Stimulated activated naive B cell treated with anti-CD40 and anti-IgM and Interleukin-4, amounts not matched to agents 10 μg/mL and 1 μg/mL and 100 μg/mL, for 72 hours (primary cell): ENCODE measurements around the gene FGFRL1.

ENCODE experiments used
- ATAC-seq, 2 donors: fragments of 150-1000 bp; cut with Tn5 transposase; replicated peaks; 2 replicates each; pipeline ENCODE4 v1.10.0; 2021; ENCODE audit warnings: moderate library complexity in 1 of 2
- DNase-seq: peaks from one replicate; pipeline ENCODE4 v3.0.0; 2021
- H3K27ac Mint-ChIP-seq: one replicate; pipeline ENCODE4 v1.8.0; 2022; ENCODE audit warnings: mild to moderate bottlenecking, mixed read lengths
- H3K27me3 Mint-ChIP-seq, 2 donors: one replicate each; pipeline ENCODE4 v1.8.0; 2022; ENCODE audit warnings: mixed read lengths in 2 of 2
- H3K36me3 Mint-ChIP-seq, 2 donors: one replicate each; pipeline ENCODE4 v1.8.0; 2022; ENCODE audit warnings: mixed read lengths in 2 of 2, mild to moderate bottlenecking in 1 of 2
- H3K4me1 Mint-ChIP-seq, 2 donors: one replicate each; pipeline ENCODE4 v1.8.0; 2022; ENCODE audit warnings: mixed read lengths in 2 of 2, mild to moderate bottlenecking in 1 of 2
- H3K4me3 Mint-ChIP-seq, 2 donors: one replicate each; pipeline ENCODE4 v1.8.0; 2022; ENCODE audit warnings: mild to moderate bottlenecking in 2 of 2, mixed read lengths in 2 of 2, moderate library complexity in 1 of 2
- H3K9me3 Mint-ChIP-seq, 2 donors: one replicate each; pipeline ENCODE4 v1.8.0; 2022; ENCODE audit warnings: mixed read lengths in 2 of 2, mild to moderate bottlenecking in 1 of 2

Gene FGFRL1

DNA sequence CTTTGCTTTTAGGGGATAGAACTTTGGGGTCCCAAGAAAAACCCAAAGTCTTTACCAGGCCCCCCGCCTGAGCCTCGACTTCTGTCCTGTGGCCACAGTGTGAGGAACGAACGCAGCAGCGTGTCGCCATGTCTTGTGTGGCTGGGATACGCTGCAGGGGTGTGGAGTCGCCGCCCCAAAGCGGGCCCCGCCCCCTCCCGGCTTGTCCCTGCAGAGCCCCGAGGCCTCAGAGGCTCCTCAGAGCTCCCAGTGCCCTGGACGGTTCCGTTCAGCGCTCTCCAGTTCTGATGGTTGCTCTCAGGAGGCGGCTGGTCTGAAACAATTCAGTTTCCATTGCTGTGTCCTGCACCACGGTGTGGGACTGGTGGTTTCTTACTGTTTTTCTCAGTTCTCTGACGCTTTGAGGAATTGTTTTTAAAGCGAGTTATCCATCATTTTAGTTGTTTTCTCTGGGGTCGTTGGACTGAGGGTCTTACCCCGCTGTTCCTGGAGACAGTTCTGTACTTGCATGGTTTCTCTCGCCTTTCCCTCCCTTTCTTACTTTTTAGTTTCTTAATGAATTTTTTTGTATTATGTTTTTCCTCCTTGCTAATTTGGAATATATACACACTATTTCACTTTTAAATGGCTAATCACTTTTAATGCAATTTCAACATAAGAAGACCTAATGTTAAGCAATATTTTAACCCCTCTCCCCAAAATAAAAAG lies 26.1 kb upstream of the FGFRL1 start:
- Mint-ChIP-seq H3K27ac (no peak overlapping the region), H3K4me1 (peaks cover 4 to 25% of the 10 kb centered on the region in 2 donors), H3K27me3 (no peaks in the 10 kb centered on the region), H3K9me3 (no peaks in the 10 kb centered on the region), H3K4me3 (peak overlapping the region; percentile 57 to 77), H3K36me3 (peaks cover 0 to 4% of the 10 kb centered on the region in 2 donors)
- peak; percentile 62 to 66 for ATAC-seq
- DNase-seq, result peak; percentile 55

DNA sequence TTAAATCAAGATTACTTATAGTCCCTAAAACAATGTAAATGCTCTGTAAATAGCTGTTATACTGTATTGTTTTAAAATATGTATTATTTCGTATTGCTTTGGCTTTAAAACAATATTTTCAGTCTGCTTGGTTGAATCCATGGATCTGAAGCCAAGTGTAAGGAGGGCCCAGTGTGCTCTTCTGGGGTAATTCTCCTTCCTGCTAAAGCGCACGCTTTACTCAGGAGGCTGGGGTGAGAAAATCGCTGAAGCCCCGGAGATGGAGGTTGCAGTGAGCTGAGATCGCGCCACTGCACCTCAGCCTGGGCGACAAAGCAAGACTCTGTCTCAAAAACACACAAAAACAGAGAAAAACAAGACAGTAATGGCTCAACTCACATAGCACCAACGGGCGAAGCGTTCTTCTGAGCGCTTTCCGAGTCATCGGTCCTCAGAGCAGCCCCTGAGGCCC lies 25.0 kb upstream of the FGFRL1 start:
- H3K27me3 Mint-ChIP-seq, result no peaks in the 10 kb centered on the region
- peak overlapping the region; percentile 81 for H3K27ac Mint-ChIP-seq
- peak overlapping the region; percentile 89 to 91 for H3K4me3 Mint-ChIP-seq
- ATAC-seq (peak; percentile 24 to 30), DNase-seq (no peak)
- H3K36me3 Mint-ChIP-seq, result peaks cover 4 to 11% of the 10 kb centered on the region in 2 donors
- H3K4me1 Mint-ChIP-seq, result peaks cover 4 to 25% of the 10 kb centered on the region in 2 donors
- no peaks in the 10 kb centered on the region for H3K9me3 Mint-ChIP-seq

DNA sequence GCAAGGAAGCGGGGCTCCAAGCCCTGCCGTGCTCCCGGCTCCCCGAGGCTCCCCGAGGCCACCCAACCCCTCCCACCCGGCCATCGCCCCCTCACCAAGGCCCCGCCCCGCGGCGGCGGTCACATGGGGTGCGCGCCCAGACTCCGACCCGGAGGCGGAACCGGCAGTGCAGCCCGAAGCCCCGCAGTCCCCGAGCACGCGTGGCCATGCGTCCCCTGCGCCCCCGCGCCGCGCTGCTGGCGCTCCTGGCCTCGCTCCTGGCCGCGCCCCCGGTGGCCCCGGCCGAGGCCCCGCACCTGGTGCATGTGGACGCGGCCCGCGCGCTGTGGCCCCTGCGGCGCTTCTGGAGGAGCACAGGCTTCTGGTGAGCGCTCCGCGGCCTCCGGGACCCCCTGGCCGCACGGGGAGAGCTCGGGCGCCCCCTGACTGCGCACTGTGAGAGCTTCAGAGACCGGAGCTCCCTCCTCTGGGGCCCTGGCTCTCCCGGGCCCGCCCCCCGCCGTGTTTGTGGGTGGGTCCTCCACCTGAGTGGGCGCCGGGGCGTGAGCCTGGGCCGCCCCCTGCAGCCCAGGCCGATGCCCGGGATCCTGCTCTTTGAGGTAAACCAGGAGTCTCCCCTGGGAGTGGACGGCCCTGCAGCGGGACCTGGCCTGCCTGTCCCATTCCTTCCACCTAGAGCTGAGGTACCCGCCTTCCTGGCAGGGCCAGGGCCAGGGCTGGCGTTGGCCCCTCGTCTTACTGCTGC lies 24.4 kb upstream of the FGFRL1 start, which contains the start of gene IDUA:
Gene IDUA (plus strand): TSS at position 166 of the 745 bp plus-strand sequence. CDS start 41 bp downstream, at position 207.
- Mint-ChIP-seq H3K27me3 (no peaks in the 10 kb centered on the region), H3K27ac (peak within 1 kb of the TSS; percentile 81), H3K4me1 (peaks cover 4 to 25% of the 10 kb centered on the region in 2 donors), H3K9me3 (no peaks in the 10 kb centered on the region), H3K36me3 (peaks cover 4 to 11% of the 10 kb centered on the region in 2 donors), H3K4me3 (peak within 1 kb of the TSS; percentile 89 to 91)
- ATAC-seq (peak; percentile 88 to 90), DNase-seq (peak; percentile 79)

DNA sequence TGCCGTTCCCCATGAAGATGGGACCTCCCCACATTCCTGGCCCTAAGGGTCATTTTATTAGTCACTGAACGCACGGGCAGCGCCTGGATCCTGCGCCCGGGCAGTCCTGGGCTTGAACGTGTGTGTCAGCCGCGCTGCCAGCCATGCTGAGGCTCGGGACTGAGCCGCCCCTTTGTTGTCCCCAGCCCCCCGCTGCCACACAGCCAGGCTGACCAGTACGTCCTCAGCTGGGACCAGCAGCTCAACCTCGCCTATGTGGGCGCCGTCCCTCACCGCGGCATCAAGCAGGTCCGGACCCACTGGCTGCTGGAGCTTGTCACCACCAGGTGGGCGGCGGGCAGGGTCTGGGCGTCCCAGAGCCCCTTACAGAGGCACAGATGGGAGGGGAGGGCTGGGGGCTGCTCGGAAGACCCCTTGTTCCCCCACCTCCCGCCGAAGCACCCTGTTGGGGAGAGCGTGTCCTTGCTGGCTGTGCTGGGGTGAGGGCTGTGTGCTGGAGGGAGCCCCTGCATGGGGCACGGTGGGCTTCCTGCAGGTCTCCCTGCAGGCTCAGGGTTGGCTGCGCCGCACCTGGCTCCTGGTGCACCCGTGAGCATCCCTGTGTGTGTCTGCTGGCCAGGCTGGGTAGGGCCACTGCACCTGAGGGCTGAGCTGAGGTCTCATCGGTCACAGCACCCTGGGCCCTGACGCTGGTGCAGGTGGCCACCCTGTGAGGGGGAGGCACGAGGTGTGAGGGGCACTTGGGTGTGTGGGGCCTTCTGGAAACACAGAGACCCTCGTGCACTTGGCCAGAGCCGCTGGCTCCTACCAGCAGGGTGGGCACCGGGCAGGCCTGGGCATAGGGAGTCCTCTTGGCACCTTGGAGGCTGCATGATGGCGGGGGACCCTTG lies 23.6 kb upstream of the FGFRL1 start:
- no peak for ATAC-seq
- H3K9me3 Mint-ChIP-seq, result no peaks in the 10 kb centered on the region
- peak overlapping the region; percentile 89 to 91 for H3K4me3 Mint-ChIP-seq
- no peaks in the 10 kb centered on the region for H3K27me3 Mint-ChIP-seq
- peaks cover 8 to 13% of the 10 kb centered on the region in 2 donors for H3K36me3 Mint-ChIP-seq
- DNase-seq, result no peak
- H3K4me1 Mint-ChIP-seq, result peaks cover 4 to 32% of the 10 kb centered on the region in 2 donors
- peak overlapping the region; percentile 81 for H3K27ac Mint-ChIP-seq

DNA sequence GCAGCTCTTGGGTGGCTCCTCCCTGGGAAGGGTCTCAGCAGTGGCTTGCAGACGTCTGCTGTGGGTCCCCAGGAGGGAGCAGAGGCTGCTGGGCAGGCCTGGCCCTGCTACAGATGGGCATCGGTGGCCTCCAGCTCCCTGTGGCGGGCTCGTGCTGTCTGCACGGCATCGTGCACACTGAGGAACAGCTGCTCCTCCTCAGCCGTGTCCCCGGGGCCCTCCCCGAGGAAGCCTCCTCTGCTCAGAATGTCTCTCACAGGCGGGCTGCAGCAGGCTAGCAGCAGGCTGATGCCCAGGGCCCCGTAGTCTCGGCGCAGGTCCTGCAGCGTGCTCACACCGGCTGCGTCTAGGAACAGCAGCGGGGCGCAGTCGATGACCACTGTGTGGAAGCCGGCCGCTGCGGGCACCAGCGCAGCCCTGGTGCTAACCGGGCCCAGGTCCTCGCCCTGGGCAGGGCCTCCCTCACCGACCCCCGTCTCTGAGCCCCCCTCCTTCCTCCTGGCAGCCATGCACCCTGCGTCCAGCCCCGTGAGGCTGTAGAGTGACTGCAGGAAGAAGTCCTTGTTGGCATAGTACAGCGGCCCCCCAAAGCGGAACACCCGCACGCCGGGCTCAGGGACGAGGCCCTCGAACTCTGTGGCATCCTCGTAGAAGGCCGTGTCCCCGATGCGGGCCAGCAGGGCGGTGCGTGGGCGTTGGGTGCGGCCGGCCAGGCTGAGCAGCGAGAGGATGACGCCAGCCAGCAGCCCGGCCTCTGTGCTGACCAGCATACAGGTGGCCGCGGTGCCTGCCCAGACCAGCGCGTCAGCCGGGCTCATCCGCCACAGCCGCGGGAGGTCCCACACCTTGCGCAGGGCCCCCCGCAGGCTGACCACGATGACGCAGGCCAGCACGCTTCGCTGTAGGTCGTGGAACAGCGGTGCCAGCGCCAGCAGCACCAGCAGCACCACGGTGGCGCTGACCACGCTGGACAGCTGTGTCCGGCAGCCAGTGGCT lies 22.4 kb upstream of the FGFRL1 start:
- peaks cover 4 to 33% of the 10 kb centered on the region in 2 donors for H3K4me1 Mint-ChIP-seq
- no peak overlapping the region for H3K4me3 Mint-ChIP-seq
- ATAC-seq, result no peak
- DNase-seq, result no peak
- H3K27ac Mint-ChIP-seq, result no peak overlapping the region
- peaks cover 8 to 13% of the 10 kb centered on the region in 2 donors for H3K36me3 Mint-ChIP-seq
- H3K9me3 Mint-ChIP-seq, result no peaks in the 10 kb centered on the region
- H3K27me3 Mint-ChIP-seq, result no peaks in the 10 kb centered on the region

DNA sequence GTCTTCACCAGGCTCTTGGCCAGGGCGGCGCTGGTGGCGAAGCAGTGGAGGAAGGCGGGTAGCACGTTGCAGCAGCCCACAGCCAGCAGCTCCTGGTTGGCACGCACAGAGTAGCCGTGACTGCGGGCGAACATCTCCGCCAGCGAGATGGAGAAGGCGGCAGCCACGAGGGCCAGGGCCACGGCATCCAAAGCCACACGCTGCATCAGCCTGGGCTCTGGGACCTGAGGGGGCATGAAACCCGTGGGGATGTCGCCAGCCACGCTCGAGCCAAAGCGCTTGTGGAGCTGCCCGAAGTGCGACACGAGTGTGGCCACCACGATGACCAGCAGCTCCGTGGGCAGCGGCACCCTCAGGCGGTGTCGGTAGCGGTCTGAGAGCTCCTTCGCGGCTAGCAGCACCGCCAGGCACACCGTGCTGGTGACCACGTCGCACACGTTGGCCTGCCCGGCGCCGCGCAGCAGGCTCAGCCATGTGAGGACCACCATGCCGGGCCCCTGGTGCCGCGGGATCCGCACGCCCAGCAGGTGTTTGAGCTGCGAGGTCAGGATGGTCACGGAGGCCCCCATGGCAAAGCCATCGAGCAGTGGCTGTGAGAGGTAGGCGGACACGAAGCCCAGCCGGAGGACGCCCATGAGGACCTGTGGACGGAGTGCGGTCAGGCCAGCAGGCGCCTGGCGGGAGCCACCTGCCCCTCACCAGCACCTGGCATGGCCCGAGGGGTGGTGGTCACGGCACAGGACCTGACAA lies 21.5 kb upstream of the FGFRL1 start:
- Mint-ChIP-seq H3K27me3 (no peaks in the 10 kb centered on the region), H3K4me1 (peaks cover 4 to 32% of the 10 kb centered on the region in 2 donors), H3K4me3 (no peak overlapping the region), H3K27ac (no peak overlapping the region), H3K9me3 (no peaks in the 10 kb centered on the region), H3K36me3 (peaks cover 8 to 13% of the 10 kb centered on the region in 2 donors)
- DNase-seq (no peak), ATAC-seq (no peak)

DNA sequence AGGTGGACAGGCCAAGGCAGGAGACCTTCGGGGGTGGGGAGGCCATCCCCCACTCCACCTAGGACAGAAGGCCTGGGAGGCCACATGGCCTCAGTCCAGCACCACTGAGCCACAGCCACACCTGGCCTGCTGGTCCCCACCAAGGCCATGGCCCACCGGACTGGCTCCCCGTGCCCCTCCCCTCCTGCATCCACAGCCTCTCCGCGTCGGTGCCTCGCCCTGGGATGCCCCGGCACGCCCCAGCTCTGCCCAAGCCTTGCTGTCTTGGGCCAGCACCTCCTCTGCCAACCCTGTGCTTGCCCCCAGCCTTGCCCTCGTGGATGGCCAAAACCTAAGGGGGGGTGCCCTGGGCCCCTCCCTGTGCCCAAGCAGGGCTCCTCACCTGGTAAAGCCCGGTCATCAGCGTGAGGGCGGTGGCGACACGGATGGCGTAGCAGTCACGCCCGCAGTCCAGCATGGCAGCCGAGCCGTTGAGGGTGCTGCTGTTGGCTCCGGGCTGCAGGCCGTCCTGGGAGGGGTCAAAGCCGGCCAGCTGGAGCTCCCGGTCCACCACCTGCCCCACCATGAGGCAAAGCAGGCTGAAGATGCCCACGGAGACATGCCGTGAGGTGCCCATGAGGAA lies 20.6 kb upstream of the FGFRL1 start:
- ATAC-seq (no peak), DNase-seq (no peak)
- Mint-ChIP-seq H3K27ac (no peak overlapping the region), H3K36me3 (peaks cover 8 to 13% of the 10 kb centered on the region in 2 donors), H3K27me3 (peaks cover 4 to 7% of the 10 kb centered on the region in 2 donors), H3K9me3 (no peaks in the 10 kb centered on the region), H3K4me1 (peaks cover 4 to 22% of the 10 kb centered on the region in 2 donors), H3K4me3 (peak overlapping the region in 1 of 2 donors; percentile 19)

DNA sequence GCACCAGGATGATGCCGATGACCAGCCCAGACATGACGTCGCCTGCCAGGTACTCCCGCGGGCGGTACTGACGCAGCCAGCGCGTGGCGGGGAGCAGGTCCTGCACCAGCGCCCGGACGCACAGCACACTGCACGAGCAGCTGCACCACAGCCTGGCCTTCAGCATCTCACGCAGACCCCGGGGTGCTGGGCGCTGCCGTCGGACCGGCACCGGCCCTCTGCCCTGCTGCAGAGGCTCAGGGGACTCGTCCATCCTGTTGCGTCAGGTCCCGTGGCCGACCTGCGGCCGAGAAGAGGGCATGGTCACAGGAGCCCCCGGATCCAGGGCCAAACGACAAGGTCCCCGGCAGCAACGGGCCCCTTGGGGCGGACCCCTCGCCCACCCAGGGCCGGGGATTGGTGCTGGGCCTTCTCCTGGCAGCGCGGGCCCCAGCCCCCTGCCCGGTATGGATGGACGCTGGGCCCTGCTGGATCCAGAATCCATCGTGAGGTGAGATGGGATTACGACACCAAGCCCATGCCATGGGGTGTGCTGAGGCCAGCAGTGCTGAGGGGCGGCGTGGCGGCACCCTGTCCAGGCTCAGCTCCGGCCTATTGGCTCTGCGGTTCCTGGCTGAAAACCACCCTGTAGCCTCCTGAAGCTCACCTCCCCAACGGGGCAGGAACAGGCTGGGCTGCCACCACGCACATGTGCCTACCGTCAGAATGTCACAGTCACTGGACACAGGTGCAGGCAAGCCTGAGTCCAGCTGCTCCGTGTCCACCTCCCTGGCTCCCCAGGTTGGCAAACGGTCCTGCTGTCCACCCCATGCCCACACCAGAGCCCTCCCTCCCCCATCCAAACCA lies 19.8 kb upstream of the FGFRL1 start:
- Mint-ChIP-seq H3K36me3 (peaks cover 8 to 13% of the 10 kb centered on the region in 2 donors), H3K4me1 (peaks cover 7 to 28% of the 10 kb centered on the region in 2 donors), H3K27me3 (peaks cover 10 to 15% of the 10 kb centered on the region in 2 donors), H3K9me3 (no peaks in the 10 kb centered on the region), H3K4me3 (no peak overlapping the region), H3K27ac (no peak overlapping the region)
- DNase-seq, result no peak
- no peak for ATAC-seq

DNA sequence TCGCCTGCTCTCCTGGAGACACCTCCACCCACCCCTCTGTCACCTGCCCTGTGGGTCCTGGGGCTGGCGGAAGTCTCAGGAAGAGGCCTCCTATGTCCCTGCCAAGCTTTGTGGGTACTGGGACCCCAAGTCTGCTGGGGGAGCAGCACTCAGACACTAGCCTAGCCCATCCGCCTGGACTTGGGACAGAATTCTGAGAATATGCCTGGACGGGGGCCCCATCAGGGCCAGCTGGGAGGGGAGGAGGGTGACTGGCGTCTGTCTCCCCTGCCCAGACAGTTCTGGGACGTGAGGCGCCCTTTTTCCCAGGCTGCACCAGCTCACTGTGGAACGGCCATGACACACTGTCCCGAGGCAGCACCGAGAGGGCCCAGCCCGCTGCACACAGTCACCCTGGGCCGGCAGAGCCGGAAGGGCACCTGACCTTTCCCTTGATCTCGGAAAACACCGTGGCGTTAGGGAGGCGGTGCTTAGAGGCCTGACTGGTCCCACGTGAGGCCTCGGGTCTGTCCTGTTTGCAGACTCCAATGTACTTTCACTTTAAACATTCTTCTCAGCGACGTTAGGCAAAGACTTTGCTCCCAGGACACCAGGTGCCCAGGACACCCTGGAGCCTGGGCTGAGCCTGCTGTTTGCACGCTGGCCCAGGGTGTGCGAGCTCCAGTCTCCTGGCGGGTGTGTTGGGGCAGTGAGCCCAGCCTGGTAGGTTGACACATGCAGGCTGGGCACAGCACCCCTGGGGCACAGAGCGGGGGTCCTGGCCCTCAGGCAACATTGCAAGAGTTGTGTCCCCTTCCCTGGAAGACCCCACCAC lies 18.9 kb upstream of the FGFRL1 start:
- Mint-ChIP-seq H3K9me3 (no peaks in the 10 kb centered on the region), H3K27me3 (peaks cover 14 to 20% of the 10 kb centered on the region in 2 donors), H3K4me1 (peaks cover 8 to 30% of the 10 kb centered on the region in 2 donors), H3K36me3 (peaks cover 8 to 13% of the 10 kb centered on the region in 2 donors), H3K27ac (no peak overlapping the region), H3K4me3 (peak overlapping the region in 1 of 2 donors; percentile 17)
- DNase-seq (no peak), ATAC-seq (no peak)

DNA sequence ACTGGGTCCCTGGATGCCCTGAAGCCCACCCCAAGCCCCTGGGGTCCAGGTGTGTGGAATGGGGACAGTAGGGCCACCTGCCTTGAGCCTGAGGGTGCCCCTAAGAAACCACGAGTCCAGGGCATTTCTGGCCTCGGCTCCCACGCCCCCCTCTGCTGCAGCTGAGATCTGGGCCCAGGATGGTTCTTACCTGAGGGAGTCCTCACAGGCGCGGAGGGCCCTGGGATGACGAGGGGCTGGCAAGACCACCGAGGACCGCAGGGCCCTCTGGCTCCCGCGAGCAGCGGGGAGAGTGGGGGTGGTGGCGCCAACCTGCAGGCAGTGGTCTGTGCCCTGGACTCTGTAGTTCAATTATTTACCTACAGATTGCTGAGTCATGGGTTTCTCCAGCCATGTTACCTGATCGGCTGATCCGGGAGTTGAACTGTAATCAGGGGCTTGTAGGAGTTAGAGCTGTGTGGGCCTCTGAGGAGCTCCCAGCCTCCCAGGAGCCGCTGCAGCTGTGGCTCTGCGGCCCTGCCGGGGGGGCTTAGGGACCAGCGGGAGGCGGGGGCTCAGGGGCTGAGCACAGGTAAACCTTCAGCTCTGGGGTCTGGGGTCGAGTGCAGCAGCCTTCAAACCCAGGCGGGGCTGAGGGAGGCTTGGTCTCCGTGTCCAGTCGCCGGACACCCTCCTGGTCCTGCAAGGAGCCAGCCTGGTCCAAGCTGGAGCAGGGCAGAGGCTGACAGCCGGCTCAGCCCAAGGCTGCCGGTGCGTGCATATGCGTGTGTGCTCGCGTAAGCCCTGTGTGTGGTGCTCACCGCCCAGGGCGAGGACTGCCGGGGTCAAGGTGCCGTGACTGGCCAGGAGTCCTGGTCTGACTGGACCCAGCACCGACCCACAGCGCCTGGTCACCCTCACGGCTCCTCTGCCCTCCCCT lies 18.1 kb upstream of the FGFRL1 start, which contains the start of gene SLC26A1:
Gene SLC26A1 (minus strand): TSS at position 294 of the 919 bp plus-strand sequence. CDS start 1,701 bp downstream, outside the sequence.
- peaks cover 8 to 13% of the 10 kb centered on the region in 2 donors for H3K36me3 Mint-ChIP-seq
- no peaks in the 10 kb centered on the region for H3K9me3 Mint-ChIP-seq
- peaks cover 20 to 26% of the 10 kb centered on the region in 2 donors for H3K27me3 Mint-ChIP-seq
- DNase-seq, result no peak
- no peak within 1 kb of the TSS for H3K27ac Mint-ChIP-seq
- peak within 1 kb of the TSS in 1 of 2 donors; percentile 17 for H3K4me3 Mint-ChIP-seq
- ATAC-seq, result no peak
- peaks cover 6 to 30% of the 10 kb centered on the region in 2 donors for H3K4me1 Mint-ChIP-seq
